HL-60 (cell line): ENCODE results near the gene UBE2G1.

Experiments
- DNase-seq, 2 experiments: peaks; one replicate each; pipeline ENCODE4 v3.0.0-alpha.2; 2010 to 2020; ENCODE audit warnings: low read depth in 1 of 2, low spot score in 1 of 2
- H3K27ac ChIP-seq: fragments of 250-450 bp; sonication (Bioruptor Pico); replicated peaks from 2 replicates; pipeline ENCODE4 v1.5.1; 2020; ENCODE audit warnings: mild to moderate bottlenecking, moderate library complexity
- H3K27me3 ChIP-seq: fragments of 250-450 bp; sonication (Bioruptor Pico); 2 replicates; pipeline ENCODE4 v1.5.1; 2021; ENCODE audit warnings: mild to moderate bottlenecking, moderate library complexity; ENCODE audit not compliant: insufficient read depth, poor library complexity, severe bottlenecking
- H3K4me3 ChIP-seq: replicated peaks from 2 replicates; pipeline ENCODE4 v1.5.1; 2011; ENCODE audit warnings: mild to moderate bottlenecking, control low read depth, low read length; ENCODE audit not compliant: insufficient read depth
- CTCF ChIP-seq: IDR thresholded peaks from one replicate; pipeline ENCODE4 v1.5.1; 2011; ENCODE audit warnings: low read length, control low read depth, inconsistent platforms; ENCODE audit not compliant: insufficient read depth
- GABPA ChIP-seq: IDR thresholded peaks from 2 replicates; pipeline ENCODE4 v1.6.1; 2012; ENCODE audit warnings: low read depth
- POLR2AphosphoS5 ChIP-seq: IDR thresholded peaks from 2 replicates; pipeline ENCODE4 v1.6.1; 2012; ENCODE audit warnings: low read depth
- SPI1 ChIP-seq: IDR thresholded peaks from 2 replicates; pipeline ENCODE4 v1.6.1; 2012; ENCODE audit warnings: low read depth, mild to moderate bottlenecking, borderline replicate concordance
- TF ChIP-seq, protein P1 (sequence below): IDR thresholded peaks from 2 replicates; pipeline ENCODE4 v1.6.1; 2012; ENCODE audit warnings: low read depth; ENCODE audit not compliant: insufficient replicate concordance

The UBE2G1 gene

DNA sequence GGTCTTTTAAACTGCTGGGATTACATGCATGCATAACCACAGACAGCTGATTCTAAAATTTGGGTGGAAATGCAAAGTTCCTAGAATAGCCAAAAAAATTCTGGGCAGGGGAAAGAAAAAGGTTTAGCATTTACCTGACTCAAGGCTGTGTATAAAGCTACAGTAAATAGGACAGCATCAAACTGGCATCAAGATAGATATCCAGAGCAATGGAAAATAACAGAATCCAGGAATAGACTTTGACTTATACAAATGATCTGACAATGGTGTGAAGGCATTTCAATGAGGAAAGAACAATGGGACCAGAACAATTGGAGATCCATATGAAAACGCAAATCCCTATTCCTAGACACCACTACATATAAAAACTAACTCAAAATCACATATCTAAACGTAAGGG, 115.6 kb downstream of the UBE2G1 start:
- Histone ChIP-seq H3K27ac (no peak overlapping the region), H3K4me3 (no peak overlapping the region), H3K27me3 (no peaks in the 10 kb centered on the region)
- no peak for TF ChIP-seq SPI1
- no peak for TF ChIP-seq POLR2AphosphoS5
- TF ChIP-seq, protein P1, sequence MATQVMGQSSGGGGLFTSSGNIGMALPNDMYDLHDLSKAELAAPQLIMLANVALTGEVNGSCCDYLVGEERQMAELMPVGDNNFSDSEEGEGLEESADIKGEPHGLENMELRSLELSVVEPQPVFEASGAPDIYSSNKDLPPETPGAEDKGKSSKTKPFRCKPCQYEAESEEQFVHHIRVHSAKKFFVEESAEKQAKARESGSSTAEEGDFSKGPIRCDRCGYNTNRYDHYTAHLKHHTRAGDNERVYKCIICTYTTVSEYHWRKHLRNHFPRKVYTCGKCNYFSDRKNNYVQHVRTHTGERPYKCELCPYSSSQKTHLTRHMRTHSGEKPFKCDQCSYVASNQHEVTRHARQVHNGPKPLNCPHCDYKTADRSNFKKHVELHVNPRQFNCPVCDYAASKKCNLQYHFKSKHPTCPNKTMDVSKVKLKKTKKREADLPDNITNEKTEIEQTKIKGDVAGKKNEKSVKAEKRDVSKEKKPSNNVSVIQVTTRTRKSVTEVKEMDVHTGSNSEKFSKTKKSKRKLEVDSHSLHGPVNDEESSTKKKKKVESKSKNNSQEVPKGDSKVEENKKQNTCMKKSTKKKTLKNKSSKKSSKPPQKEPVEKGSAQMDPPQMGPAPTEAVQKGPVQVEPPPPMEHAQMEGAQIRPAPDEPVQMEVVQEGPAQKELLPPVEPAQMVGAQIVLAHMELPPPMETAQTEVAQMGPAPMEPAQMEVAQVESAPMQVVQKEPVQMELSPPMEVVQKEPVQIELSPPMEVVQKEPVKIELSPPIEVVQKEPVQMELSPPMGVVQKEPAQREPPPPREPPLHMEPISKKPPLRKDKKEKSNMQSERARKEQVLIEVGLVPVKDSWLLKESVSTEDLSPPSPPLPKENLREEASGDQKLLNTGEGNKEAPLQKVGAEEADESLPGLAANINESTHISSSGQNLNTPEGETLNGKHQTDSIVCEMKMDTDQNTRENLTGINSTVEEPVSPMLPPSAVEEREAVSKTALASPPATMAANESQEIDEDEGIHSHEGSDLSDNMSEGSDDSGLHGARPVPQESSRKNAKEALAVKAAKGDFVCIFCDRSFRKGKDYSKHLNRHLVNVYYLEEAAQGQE: no peak
- TF ChIP-seq CTCF: no peak
- no peak for TF ChIP-seq GABPA
- DNase-seq: no peak

- DNase-seq: peak in 1 of 2 experiments; percentile 20
- H3K4me3 ChIP-seq: no peak overlapping the region
- TF ChIP-seq, protein P1: no peak
- TF ChIP-seq POLR2AphosphoS5 (no peak), SPI1 (no peak), CTCF (peak; percentile 13), GABPA (no peak)
- no peak overlapping the region for H3K27ac ChIP-seq
- no peaks in the 10 kb centered on the region for H3K27me3 ChIP-seq
Observed at GRCh38 chr17:4249452-4250029, 116.9 kb downstream of the UBE2G1 start.

DNA sequence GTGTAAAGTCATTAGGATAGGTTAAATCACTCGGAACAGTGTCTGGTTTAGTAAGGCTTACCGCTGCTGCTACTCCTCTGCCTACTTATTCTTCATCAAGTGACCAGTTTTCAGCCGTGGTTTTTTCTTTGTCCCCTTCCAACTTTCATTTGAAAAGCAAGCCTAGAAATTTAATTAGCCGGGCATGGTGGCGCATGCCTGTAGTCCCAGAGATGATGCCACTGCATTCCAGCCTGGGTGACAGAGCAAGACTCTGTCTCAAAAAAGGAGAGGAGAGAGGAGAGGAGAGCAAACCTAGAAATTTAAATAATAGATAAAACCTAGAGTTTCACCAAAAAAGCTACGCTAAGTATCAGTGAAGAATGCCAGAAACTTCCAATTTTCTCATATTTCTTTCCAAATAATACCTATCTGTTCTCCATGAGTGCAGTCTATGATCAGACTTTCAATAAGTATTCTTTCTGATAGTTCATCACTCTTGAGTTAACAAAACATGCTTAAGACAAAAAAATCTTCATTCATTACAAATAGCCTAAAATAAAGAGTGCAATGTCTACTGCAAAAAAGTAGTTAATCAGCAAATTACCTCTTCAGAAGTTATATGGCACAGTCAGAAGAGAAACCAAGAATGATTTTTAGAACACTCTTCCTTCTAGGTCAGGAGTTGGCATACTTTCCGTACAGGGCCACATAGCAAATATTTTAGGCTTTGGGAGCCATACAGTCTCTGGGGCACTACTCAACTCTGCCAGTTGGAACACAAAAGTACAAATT, 117.8 kb downstream of the UBE2G1 start:
- no peak for TF ChIP-seq CTCF
- TF ChIP-seq, protein P1: no peak
- no peak overlapping the region for H3K27ac ChIP-seq
- H3K27me3 ChIP-seq: no peaks in the 10 kb centered on the region
- H3K4me3 ChIP-seq: no peak overlapping the region
- DNase-seq: no peak
